ENCODE data around the gene FBXL15. TPM values are rescaled to one million over a fixed set of nuclear protein-coding genes. Genes with fewer than 3 reads are reported as not detected.

The FBXL15 gene
- total RNA-seq, 4 donors from 2014 or later, result 36.9 to 57.8 (median 44.8) TPM

DNA sequence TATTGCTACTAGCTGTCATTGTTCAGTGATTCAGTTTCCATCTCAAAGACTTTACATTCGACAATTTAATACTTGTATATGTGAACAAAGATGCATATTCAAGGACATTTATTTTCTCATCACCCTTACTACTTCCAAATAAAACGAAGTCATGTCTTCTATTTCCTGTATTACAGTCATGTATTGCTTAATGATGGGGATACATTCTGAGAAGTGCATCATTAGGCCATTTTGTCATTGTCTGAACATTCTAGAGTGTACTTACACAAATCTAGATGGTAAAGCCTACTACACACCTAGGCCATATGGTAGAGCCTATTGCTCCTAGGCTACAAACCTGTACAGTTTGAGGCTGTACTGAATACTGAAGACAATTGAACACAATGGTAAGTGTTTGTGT, 24.2 kb downstream of the FBXL15 start:
- Histone ChIP-seq H3K36me3 (no peaks in the 10 kb centered on the region), H3K4me1 (no peaks in the 10 kb centered on the region), H3K4me3 (no peak overlapping the region), H3K9me3 (no peaks in the 10 kb centered on the region), H3K27ac (no peak overlapping the region), H3K27me3 (no peaks in the 10 kb centered on the region)
- TF ChIP-seq POLR2A (IDR thresholded peaks at IDR 0.05), result no peak
- TF ChIP-seq, protein P1, sequence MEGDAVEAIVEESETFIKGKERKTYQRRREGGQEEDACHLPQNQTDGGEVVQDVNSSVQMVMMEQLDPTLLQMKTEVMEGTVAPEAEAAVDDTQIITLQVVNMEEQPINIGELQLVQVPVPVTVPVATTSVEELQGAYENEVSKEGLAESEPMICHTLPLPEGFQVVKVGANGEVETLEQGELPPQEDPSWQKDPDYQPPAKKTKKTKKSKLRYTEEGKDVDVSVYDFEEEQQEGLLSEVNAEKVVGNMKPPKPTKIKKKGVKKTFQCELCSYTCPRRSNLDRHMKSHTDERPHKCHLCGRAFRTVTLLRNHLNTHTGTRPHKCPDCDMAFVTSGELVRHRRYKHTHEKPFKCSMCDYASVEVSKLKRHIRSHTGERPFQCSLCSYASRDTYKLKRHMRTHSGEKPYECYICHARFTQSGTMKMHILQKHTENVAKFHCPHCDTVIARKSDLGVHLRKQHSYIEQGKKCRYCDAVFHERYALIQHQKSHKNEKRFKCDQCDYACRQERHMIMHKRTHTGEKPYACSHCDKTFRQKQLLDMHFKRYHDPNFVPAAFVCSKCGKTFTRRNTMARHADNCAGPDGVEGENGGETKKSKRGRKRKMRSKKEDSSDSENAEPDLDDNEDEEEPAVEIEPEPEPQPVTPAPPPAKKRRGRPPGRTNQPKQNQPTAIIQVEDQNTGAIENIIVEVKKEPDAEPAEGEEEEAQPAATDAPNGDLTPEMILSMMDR (IDR thresholded peaks at IDR 0.05), result no peak
- DNase-seq, result no peak

DNA sequence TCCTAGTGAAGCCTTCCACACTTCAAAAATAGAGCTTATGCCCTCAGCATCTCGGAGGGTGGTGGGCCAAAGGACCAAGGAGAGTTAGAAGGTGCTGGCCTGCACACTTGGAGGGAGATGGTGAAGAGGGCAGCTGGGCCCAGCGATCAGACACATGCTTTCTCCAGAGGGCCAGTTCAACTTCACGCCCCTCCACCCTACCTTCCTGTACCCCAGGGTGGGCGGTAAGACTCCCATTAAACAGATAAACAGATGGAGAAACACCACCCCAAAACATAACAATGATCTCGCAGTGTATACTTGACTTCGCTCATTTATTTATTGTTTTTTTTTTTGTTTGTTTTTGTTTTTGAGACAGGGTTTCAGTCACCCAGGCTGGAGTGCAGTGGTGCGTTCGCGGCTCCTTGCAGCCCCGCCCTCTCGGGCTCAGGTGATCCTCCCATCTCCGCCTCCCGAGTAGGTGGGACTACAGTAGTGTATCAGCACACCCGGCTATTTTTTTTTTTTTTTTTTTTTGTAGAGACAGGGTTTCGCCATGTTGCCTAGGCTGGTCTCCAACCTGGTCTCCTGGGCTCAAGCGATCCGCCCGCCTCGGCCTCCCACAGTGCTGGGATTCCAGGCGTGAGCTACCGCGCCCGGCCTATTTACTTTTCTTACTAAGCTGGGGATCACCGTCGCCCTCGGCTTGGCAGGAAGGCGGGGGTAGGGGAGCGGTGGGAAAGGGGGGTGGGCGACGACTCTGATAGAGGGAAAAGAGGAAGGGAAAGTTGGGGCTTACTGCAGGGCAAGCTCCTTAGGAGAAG, 28.9 kb downstream of the FBXL15 start:
- TF ChIP-seq, protein P1 (IDR thresholded peaks at IDR 0.05), result no peak
- peak overlapping the region; percentile 83 to 87 (median 85) for H3K27ac ChIP-seq

DNA sequence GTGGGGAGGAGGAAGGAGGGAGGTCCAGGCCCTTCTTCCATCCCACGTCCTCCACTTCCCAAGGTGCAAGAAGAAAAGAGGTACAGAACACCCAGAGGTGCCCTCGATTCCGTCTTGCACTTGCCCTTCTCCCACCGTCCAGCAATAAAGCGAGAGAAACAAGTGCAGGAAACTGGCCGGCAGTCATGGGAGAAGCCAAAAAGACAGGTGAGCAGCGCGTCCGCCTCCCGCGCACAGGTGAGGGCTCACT, 29.4 kb downstream of the FBXL15 start:
- TF ChIP-seq, protein P1 (IDR thresholded peaks at IDR 0.05), result no peak
- TF ChIP-seq POLR2A (IDR thresholded peaks at IDR 0.05), result no peak
- H3K36me3 ChIP-seq, result no peaks in the 10 kb centered on the region

More for the DNA sequence above, 28.9 kb downstream of the FBXL15 start:
- peak overlapping the region; percentile 71 to 95 (median 82) for H3K4me3 ChIP-seq
- no peaks in the 10 kb centered on the region for H3K9me3 ChIP-seq
- DNase-seq, result peak; percentile 86 to 96 (median 93)
- H3K27me3 ChIP-seq, result no peaks in the 10 kb centered on the region
- no peaks in the 10 kb centered on the region for H3K36me3 ChIP-seq
- peaks cover 0 to 6% (median 0%) of the 10 kb centered on the region in 4 donors for H3K4me1 ChIP-seq

DNA sequence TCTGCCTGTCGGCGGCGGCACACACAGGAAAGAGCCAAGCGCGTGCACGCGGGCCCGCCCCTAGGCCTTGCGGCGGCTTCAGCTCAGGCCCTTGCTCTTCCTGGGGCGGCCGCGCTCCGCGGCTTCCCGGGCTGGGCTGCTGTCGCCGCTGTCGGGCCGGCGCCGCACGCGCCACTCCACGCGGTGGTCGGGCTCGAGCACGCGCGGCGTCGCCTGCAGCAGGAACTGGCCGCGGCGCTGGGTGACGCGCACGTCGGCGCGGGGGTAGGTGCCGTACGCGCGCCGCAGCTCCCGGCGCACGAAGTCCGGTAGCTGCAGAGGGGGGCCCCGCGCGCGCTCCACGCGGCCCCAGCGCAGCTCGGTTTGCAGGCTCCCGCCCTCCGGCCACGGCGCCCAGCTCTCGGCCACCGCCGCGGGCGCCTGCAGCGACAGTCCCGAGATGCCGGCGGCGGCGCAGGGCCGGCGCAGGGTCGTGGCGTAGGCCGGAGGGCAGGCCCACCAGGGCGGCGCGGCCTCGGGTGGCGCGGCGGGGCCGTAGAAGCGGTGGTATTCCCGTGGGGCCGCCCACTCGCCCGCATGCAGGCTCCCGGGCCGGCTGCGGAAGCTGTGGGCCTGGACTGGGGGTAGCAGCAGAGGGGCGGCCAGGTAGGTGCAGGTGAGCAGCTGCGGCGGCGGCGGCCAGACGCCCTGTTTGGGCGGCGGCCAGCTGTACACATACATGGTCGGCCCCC, 29.9 kb downstream of the FBXL15 start:
- TF ChIP-seq, protein P1 (IDR thresholded peaks at IDR 0.05), result peak in 2 of 6 experiments; percentile 12 to 18
- peak; percentile 61 to 64 for TF ChIP-seq POLR2A (IDR thresholded peaks at IDR 0.05)
- Histone ChIP-seq H3K36me3 (no peaks in the 10 kb centered on the region), H3K27me3 (no peaks in the 10 kb centered on the region), H3K4me3 (peak overlapping the region; percentile 71 to 95 (median 82)), H3K9me3 (no peaks in the 10 kb centered on the region), H3K4me1 (peaks cover 0 to 6% (median 0%) of the 10 kb centered on the region in 4 donors), H3K27ac (peak overlapping the region; percentile 83 to 87 (median 85))
- DNase-seq, result peak; percentile 88 to 96 (median 91)

More for the DNA sequence above, 29.4 kb downstream of the FBXL15 start:
- H3K9me3 ChIP-seq, result no peaks in the 10 kb centered on the region
- H3K27me3 ChIP-seq, result no peaks in the 10 kb centered on the region
- H3K27ac ChIP-seq, result peak overlapping the region; percentile 83 to 87 (median 85)
- no peak for DNase-seq
- H3K4me1 ChIP-seq, result peaks cover 0 to 6% (median 0%) of the 10 kb centered on the region in 4 donors
- peak overlapping the region; percentile 71 to 95 (median 82) for H3K4me3 ChIP-seq

DNA sequence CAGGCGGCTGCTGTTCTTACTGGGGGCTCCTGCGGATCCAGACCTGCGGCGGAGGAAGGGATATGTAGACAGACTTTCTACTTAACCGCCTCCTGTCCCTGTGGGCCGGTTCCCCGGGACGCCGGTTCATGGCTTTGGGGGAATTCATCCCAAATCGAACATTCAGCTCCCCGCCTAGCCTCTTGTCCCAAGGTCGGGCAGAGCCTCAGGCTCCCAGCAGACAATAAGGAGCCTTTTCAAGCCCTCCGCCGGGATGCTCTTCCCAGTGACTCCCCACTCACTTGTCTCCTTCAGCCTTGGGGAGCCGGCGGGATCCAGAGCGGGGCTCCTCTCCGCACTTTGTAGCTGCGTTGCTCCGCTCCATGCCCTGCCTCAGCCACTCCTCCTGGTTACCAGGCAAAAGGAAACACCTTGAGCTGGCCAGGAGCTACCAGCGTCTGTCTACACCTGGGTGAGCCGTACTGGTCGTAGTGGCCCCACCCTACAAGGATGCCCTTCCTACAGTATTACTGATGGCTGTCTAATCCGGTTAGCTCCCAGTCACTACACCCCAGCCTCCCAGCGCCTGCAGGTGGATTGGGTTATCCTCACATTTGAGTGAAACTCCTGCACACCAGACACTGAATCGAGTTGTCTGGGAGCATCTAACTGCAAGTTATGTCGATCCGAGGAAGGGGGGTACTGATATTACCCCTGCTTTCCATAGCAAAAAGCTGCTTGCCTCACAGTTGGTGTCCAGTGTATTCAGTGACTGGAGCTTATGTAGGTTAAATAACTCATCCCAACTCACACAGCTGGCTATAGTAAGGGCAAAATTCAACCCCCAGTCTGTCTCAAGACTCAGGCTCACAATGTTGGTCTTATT, 30.7 kb downstream of the FBXL15 start, which contains the start of gene C10orf95:
Gene C10orf95, minus strand, starts transcription at position 439 of the 865 bp plus-strand sequence. CDS start 450 bp downstream, outside the sequence.
- peak in 2 of 3 donors; percentile 64 to 67 for DNase-seq
- H3K27ac ChIP-seq, result peak within 1 kb of the TSS; percentile 83 to 87 (median 85)
- no peaks in the 10 kb centered on the region for H3K27me3 ChIP-seq
- H3K9me3 ChIP-seq, result no peaks in the 10 kb centered on the region
- peaks cover 0 to 6% (median 0%) of the 10 kb centered on the region in 4 donors for H3K4me1 ChIP-seq
- peak within 1 kb of the TSS; percentile 71 to 95 (median 82) for H3K4me3 ChIP-seq
- no peak for TF ChIP-seq POLR2A (IDR thresholded peaks at IDR 0.05)
- TF ChIP-seq, protein P1 (IDR thresholded peaks at IDR 0.05), result no peak
- no peaks in the 10 kb centered on the region for H3K36me3 ChIP-seq

Data from Peyer's patch (tissue), 4 donors.